GM23338 (cell line): ENCODE measurements around the gene ADIPOR1. TPM values are rescaled to one million over a fixed set of nuclear protein-coding genes. Genes with fewer than 3 reads are reported as not detected.

Experiments
- ATAC-seq: fragments of 200-7000 bp; cut with Tn5 transposase; 3 replicates; pipeline ENCODE4 v1.9.1; 2020
- DNase-seq: peaks from one replicate; pipeline ENCODE4 v3.0.0-alpha.2; 2015; ENCODE audit warnings: low spot score
- H2AFZ ChIP-seq: fragments of 200-600 bp; sonication (generic); 2 replicates; pipeline ENCODE4 v1.8.0; 2016; ENCODE audit warnings: antibody characterized with exemption, mild to moderate bottlenecking, moderate library complexity
- H3F3A ChIP-seq: fragments of 200-600 bp; sonication (generic); replicated peaks from 2 replicates; pipeline ENCODE4 v1.8.0; 2017; ENCODE audit warnings: antibody characterized with exemption, mixed run types, low read depth
- H3K27ac ChIP-seq: fragments of 200-600 bp; sonication (generic); 2 replicates; pipeline ENCODE4 v1.6.1; 2016; ENCODE audit warnings: low read depth
- H3K27me3 ChIP-seq: fragments of 200-600 bp; sonication (generic); 2 replicates; pipeline ENCODE4 v1.8.0; 2016; ENCODE audit warnings: mild to moderate bottlenecking, mixed run types, moderate library complexity; ENCODE audit not compliant: insufficient read depth
- H3K36me3 ChIP-seq: fragments of 200-600 bp; sonication (generic); 2 replicates; pipeline ENCODE4 v1.8.0; 2016; ENCODE audit warnings: mild to moderate bottlenecking; ENCODE audit not compliant: insufficient read depth
- H3K4me1 ChIP-seq: fragments of 200-600 bp; sonication (generic); 2 replicates; pipeline ENCODE4 v1.8.0; 2016; ENCODE audit warnings: mild to moderate bottlenecking, moderate library complexity; ENCODE audit not compliant: insufficient read depth
- H3K4me2 ChIP-seq: fragments of 200-600 bp; sonication (generic); 2 replicates; pipeline ENCODE4 v1.7.1; 2017; ENCODE audit warnings: mixed run types
- H3K4me3 ChIP-seq: fragments of 200-600 bp; sonication (generic); 2 replicates; pipeline ENCODE4 v1.6.1; 2016; ENCODE audit warnings: mixed run types
- H3K79me2 ChIP-seq: fragments of 200-600 bp; sonication (generic); replicated peaks from 2 replicates; pipeline ENCODE4 v1.8.0; 2017; ENCODE audit warnings: mild to moderate bottlenecking; ENCODE audit not compliant: insufficient read depth
- H3K9me2 ChIP-seq: fragments of 200-600 bp; sonication (generic); 2 replicates; pipeline ENCODE4 v1.8.0; 2017; ENCODE audit not compliant: insufficient read depth
- H4K20me1 ChIP-seq: fragments of 200-600 bp; sonication (generic); replicated peaks from 2 replicates; pipeline ENCODE4 v1.8.0; 2017; ENCODE audit warnings: mild to moderate bottlenecking; ENCODE audit not compliant: insufficient read depth
- H3K27ac Mint-ChIP-seq: 2 replicates; pipeline ENCODE4 v1.8.0; 2020; ENCODE audit warnings: inconsistent platforms, mild to moderate bottlenecking, moderate library complexity, mixed read lengths
- H3K27me3 Mint-ChIP-seq: 3 replicates; pipeline ENCODE4 v1.8.0; 2022; ENCODE audit warnings: low read depth, mild to moderate bottlenecking, moderate library complexity, mixed read lengths, inconsistent platforms; ENCODE audit not compliant: insufficient read depth, poor library complexity
- H3K36me3 Mint-ChIP-seq: 3 replicates; pipeline ENCODE4 v1.8.0; 2021; ENCODE audit warnings: low read depth, mild to moderate bottlenecking, inconsistent platforms, moderate library complexity, mixed read lengths
- H3K4me1 Mint-ChIP-seq: 3 replicates; pipeline ENCODE4 v1.8.0; 2020; ENCODE audit warnings: mild to moderate bottlenecking, inconsistent platforms, mixed read lengths
- H3K4me3 Mint-ChIP-seq: 3 replicates; pipeline ENCODE4 v1.8.0; 2021; ENCODE audit warnings: moderate library complexity, mild to moderate bottlenecking, inconsistent platforms, mixed read lengths
- H3K9me3 Mint-ChIP-seq: 3 replicates; pipeline ENCODE4 v1.8.0; 2020; ENCODE audit warnings: moderate library complexity, mild to moderate bottlenecking, inconsistent platforms, mixed read lengths
- CREB1 ChIP-seq: fragments of 250-450 bp; sonication (Bioruptor Pico); IDR thresholded peaks from 2 replicates; pipeline ENCODE4 v1.5.0; 2020; ENCODE audit warnings: low read depth, mild to moderate bottlenecking, moderate library complexity
- CTCF ChIP-seq, 2 experiments: fragments of 200-600 bp in 1 of 2; sonication (generic) in 1 of 2; conservative IDR thresholded peaks; 2 replicates each; pipeline versions ENCODE4 v1.5.1 to v1.6.1; 2016 to 2017; ENCODE audit warnings: antibody characterized with exemption in 2 of 2, low read depth in 2 of 2, mild to moderate bottlenecking in 2 of 2, moderate library complexity in 1 of 2
- EZH2 ChIP-seq: fragments of 200-600 bp; sonication (generic); IDR thresholded peaks from one replicate; pipeline ENCODE4 v1.8.0; 2017; ENCODE audit warnings: antibody characterized with exemption, mild to moderate bottlenecking, low read depth; ENCODE audit not compliant: unreplicated experiment
- EZH2phosphoT487 ChIP-seq: fragments of 200-600 bp; sonication (generic); IDR thresholded peaks from one replicate; pipeline ENCODE4 v1.8.1; 2018; ENCODE audit warnings: antibody characterized with exemption; ENCODE audit not compliant: unreplicated experiment
- JUNB ChIP-seq: IDR thresholded peaks from one replicate; pipeline ENCODE4 v1.6.1; 2016; ENCODE audit warnings: antibody characterized with exemption; ENCODE audit not compliant: unreplicated experiment
- NANOG ChIP-seq: IDR thresholded peaks from 2 replicates; pipeline ENCODE4 v1.6.1; 2016; ENCODE audit warnings: antibody characterized with exemption, borderline replicate concordance
- POLR2AphosphoS5 ChIP-seq: IDR thresholded peaks from 2 replicates; pipeline ENCODE4 v1.6.1; 2016; ENCODE audit warnings: antibody characterized with exemption, low read depth
- STAT1 ChIP-seq: IDR thresholded peaks from one replicate; pipeline ENCODE4 v1.6.1; 2016; ENCODE audit warnings: antibody characterized with exemption; ENCODE audit not compliant: unreplicated experiment
- ZNF114 ChIP-seq: fragments of 250-450 bp; sonication (Bioruptor Pico); IDR thresholded peaks from 2 replicates; pipeline ENCODE4 v1.5.0; 2020; ENCODE audit warnings: mild to moderate bottlenecking, moderate library complexity
- ZNF462 ChIP-seq: fragments of 250-450 bp; sonication (Bioruptor Pico); IDR thresholded peaks from 2 replicates; pipeline ENCODE4 v1.5.0; 2020; ENCODE audit warnings: mild to moderate bottlenecking, moderate library complexity
- polyA plus RNA-seq: library from polyadenylated mRNA; unstranded; fragments of >200 nt; fragmentation: Nextera tagmentation; extraction: Ambion mirVana; gene quantifications from 2 replicates; pipeline ENCODE4 v1.2.1, GENCODE V29; 2016
- total RNA-seq: library from RNA; depleted of rRNA; stranded (reverse); fragments of >200 nt; shearing (Covaris generic); gene quantifications from 2 replicates; pipeline ENCODE4 v1.2.3, GENCODE V29; 2014
- TF ChIP-seq, protein P1 (sequence below): IDR thresholded peaks from 2 replicates; pipeline ENCODE4 v1.6.1; 2016; ENCODE audit warnings: antibody characterized with exemption
- TF ChIP-seq, protein P2 (sequence below): IDR thresholded peaks from one replicate; pipeline ENCODE4 v1.6.1; 2018; ENCODE audit warnings: antibody characterized with exemption; ENCODE audit not compliant: unreplicated experiment

The ADIPOR1 gene
- total and polyA plus RNA-seq, 2 experiments from 2014 or later: 47.2 to 59.1 TPM

DNA sequence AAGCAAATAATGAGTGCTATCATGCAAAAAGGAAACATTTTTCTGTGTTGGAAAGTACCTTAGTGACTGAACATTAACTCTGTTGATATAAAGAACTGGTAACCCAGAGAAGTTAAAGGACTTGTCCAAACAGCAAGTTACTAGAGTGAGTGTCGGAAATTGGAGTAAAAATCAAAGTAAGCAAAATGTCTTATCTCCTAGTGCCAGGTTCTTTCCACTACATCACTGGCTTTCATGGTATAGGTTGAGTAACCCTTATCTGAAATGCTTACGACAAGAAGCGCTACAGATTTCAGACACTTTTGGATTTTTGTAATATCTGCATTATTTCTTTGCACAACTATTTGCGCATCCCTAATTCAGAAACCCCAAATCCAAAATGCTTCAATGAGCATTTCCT, 52.8 kb downstream of the ADIPOR1 start:
- no peak overlapping the region for H3K27ac ChIP-seq

More for the DNA sequence above, 52.8 kb downstream of the ADIPOR1 start:
- Histone ChIP-seq H3K4me2 (no peak overlapping the region), H3K36me3 (peaks cover 15% of the 10 kb centered on the region), H3K4me3 (no peak overlapping the region), H4K20me1 (no peaks in the 10 kb centered on the region), H2AFZ (no peak overlapping the region), H3K79me2 (no peaks in the 10 kb centered on the region), H3F3A (no peaks in the 10 kb centered on the region), H3K4me1 (no peaks in the 10 kb centered on the region), H3K27me3 (no peaks in the 10 kb centered on the region), H3K9me2 (no peaks in the 10 kb centered on the region)
- no peak overlapping the region for H3K27ac Mint-ChIP-seq
- H3K4me1 Mint-ChIP-seq: no peaks in the 10 kb centered on the region
- TF ChIP-seq NANOG (no peak), ZNF114 (CRISPR knock-in tag) (no peak), EZH2 (no peak), CREB1 (CRISPR knock-in tag) (no peak), STAT1 (no peak), EZH2phosphoT487 (no peak), POLR2AphosphoS5 (no peak), CTCF (conservative IDR thresholded peaks at IDR 0.05; ENCODE audit: low read depth in 2 of 2) (no peak), ZNF462 (CRISPR knock-in tag) (no peak), JUNB (no peak)
- TF ChIP-seq, protein P1, sequence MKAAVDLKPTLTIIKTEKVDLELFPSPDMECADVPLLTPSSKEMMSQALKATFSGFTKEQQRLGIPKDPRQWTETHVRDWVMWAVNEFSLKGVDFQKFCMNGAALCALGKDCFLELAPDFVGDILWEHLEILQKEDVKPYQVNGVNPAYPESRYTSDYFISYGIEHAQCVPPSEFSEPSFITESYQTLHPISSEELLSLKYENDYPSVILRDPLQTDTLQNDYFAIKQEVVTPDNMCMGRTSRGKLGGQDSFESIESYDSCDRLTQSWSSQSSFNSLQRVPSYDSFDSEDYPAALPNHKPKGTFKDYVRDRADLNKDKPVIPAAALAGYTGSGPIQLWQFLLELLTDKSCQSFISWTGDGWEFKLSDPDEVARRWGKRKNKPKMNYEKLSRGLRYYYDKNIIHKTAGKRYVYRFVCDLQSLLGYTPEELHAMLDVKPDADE: no peak
- TF ChIP-seq, protein P2, sequence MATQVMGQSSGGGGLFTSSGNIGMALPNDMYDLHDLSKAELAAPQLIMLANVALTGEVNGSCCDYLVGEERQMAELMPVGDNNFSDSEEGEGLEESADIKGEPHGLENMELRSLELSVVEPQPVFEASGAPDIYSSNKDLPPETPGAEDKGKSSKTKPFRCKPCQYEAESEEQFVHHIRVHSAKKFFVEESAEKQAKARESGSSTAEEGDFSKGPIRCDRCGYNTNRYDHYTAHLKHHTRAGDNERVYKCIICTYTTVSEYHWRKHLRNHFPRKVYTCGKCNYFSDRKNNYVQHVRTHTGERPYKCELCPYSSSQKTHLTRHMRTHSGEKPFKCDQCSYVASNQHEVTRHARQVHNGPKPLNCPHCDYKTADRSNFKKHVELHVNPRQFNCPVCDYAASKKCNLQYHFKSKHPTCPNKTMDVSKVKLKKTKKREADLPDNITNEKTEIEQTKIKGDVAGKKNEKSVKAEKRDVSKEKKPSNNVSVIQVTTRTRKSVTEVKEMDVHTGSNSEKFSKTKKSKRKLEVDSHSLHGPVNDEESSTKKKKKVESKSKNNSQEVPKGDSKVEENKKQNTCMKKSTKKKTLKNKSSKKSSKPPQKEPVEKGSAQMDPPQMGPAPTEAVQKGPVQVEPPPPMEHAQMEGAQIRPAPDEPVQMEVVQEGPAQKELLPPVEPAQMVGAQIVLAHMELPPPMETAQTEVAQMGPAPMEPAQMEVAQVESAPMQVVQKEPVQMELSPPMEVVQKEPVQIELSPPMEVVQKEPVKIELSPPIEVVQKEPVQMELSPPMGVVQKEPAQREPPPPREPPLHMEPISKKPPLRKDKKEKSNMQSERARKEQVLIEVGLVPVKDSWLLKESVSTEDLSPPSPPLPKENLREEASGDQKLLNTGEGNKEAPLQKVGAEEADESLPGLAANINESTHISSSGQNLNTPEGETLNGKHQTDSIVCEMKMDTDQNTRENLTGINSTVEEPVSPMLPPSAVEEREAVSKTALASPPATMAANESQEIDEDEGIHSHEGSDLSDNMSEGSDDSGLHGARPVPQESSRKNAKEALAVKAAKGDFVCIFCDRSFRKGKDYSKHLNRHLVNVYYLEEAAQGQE: no peak
- DNase-seq (no peak), ATAC-seq (no peak)
- no peak overlapping the region for H3K4me3 Mint-ChIP-seq
- H3K27me3 Mint-ChIP-seq: peaks cover 2% of the 10 kb centered on the region
- H3K36me3 Mint-ChIP-seq: peaks cover 13% of the 10 kb centered on the region
- H3K9me3 Mint-ChIP-seq: no peaks in the 10 kb centered on the region
